ENCODE measurements around the gene MYO5C. TPM values are rescaled to one million over a fixed set of nuclear protein-coding genes. Genes with fewer than 3 reads are reported as not detected.

The MYO5C gene
- total RNA-seq, 1 donor from 2014 or later, result 16.9 TPM

DNA sequence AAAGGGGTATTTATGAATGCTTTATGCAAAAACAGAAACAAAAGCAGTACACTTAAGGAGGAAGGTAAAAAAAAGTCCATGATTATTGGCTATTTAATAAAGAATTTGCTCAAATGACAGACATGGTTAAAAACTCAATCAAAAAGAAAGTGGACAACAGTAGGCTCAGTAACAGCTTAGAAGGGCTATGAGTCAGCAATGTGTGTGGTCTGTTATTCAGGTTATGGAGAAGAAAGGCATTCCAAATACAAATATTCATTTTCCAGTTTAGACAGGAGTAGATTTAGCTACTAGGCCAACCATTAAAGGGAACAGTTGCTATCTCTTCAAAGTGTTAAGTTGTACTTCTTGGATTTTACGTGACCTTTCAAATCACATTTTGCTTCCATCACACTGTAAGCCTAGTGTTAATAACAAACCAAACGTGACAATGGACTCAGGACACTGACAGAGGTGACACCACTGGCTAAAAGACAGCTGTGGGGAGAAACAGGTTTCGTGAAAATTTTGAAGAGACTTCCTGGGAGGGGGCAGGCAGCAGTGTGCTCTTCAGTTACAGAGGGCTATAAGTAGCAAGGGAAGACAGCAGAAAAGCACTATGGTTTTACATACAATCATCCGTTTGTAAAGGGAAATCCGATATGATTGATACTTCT, 41.7 kb upstream of the MYO5C start:
- peak; percentile 22 for DNase-seq (ENCODE audit: low read depth)
- no peak overlapping the region for H3K4me3 ChIP-seq (ENCODE audit: low read depth, low read length)
- TF ChIP-seq, protein P1, sequence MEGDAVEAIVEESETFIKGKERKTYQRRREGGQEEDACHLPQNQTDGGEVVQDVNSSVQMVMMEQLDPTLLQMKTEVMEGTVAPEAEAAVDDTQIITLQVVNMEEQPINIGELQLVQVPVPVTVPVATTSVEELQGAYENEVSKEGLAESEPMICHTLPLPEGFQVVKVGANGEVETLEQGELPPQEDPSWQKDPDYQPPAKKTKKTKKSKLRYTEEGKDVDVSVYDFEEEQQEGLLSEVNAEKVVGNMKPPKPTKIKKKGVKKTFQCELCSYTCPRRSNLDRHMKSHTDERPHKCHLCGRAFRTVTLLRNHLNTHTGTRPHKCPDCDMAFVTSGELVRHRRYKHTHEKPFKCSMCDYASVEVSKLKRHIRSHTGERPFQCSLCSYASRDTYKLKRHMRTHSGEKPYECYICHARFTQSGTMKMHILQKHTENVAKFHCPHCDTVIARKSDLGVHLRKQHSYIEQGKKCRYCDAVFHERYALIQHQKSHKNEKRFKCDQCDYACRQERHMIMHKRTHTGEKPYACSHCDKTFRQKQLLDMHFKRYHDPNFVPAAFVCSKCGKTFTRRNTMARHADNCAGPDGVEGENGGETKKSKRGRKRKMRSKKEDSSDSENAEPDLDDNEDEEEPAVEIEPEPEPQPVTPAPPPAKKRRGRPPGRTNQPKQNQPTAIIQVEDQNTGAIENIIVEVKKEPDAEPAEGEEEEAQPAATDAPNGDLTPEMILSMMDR (conservative IDR thresholded peaks at IDR 0.05; ENCODE audit: low read depth, low read length), result no peak

GRCh38 chr15:52336529-52336928, 40.9 kb upstream of the MYO5C start:
- no peak overlapping the region for H3K4me3 ChIP-seq (ENCODE audit: low read depth, low read length)
- no peak for DNase-seq (ENCODE audit: low read depth)
- TF ChIP-seq, protein P1 (conservative IDR thresholded peaks at IDR 0.05; ENCODE audit: low read depth, low read length), result peak; percentile 4

- H3K4me3 ChIP-seq (ENCODE audit: low read depth, low read length), result no peak overlapping the region
- DNase-seq (ENCODE audit: low read depth), result no peak
- TF ChIP-seq, protein P1 (conservative IDR thresholded peaks at IDR 0.05; ENCODE audit: low read depth, low read length), result no peak
These were observed 39.0 kb upstream of the MYO5C start for GRCh38 chr15:52334491-52335160.

GRCh38 chr15:52331490-52332240, 36.1 kb upstream of the MYO5C start:
- H3K4me3 ChIP-seq (ENCODE audit: low read depth, low read length), result no peak overlapping the region
- TF ChIP-seq, protein P1 (conservative IDR thresholded peaks at IDR 0.05; ENCODE audit: low read depth, low read length), result peak; percentile 57
- no peak for DNase-seq (ENCODE audit: low read depth)

- TF ChIP-seq, protein P1 (conservative IDR thresholded peaks at IDR 0.05; ENCODE audit: low read depth, low read length), result no peak
- DNase-seq (ENCODE audit: low read depth), result no peak
- no peak overlapping the region for H3K4me3 ChIP-seq (ENCODE audit: low read depth, low read length)
These were observed 34.4 kb upstream of the MYO5C start for GRCh38 chr15:52329987-52330386.

DNA sequence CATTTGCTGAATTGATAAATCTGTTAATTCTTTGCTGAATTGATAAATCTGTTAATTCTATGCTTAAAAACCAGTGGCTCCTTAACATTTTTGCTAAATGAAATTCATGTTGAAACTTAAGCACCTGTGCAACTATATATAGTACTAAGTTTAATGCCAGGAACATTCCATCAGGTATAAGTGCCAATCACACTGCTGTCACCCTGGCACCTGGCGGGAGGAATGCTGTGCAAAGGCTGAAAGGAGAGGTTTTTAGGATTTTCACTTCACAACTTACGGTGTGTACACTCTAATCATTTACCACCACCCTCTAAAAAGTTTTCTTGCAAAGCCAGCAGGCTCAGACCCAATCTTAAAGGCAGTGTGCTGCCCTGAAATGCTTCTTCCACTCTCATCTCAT, 33.5 kb upstream of the MYO5C start:
- no peak overlapping the region for H3K4me3 ChIP-seq (ENCODE audit: low read depth, low read length)
- TF ChIP-seq, protein P1 (conservative IDR thresholded peaks at IDR 0.05; ENCODE audit: low read depth, low read length), result no peak
- no peak for DNase-seq (ENCODE audit: low read depth)
